IPS DF 19.7 (cell line): ENCODE results near the gene F2RL1.
"Not testable (repeated sequence)": the region's sequence is repeated elsewhere in the genome, so short reads cannot be mapped to it uniquely, and the experiment has no call there.

ENCODE experiments used
- DNase-seq: peaks from one replicate; pipeline ENCODE4 v3.0.0-alpha.2; 2013; ENCODE audit warnings: low read depth, low spot score

The F2RL1 gene

DNA sequence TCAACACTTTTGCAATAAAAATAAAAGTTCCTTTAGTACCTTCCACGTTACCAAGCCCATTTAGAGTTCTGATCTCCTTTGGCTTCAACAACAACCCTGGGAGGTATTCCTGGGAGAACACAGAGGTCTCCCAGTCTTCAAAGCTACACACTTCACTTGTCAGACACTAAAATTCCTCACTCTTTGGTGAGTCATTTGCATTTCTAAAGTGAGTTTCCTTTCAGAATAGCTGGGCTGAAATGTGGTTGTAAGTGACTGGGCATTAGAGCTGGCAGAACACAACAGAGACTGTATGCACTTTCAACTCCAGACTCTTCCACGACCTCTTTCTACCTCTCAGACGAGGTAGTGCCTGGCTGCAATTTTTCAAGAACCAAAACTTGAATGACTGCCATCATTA, 11.5 kb upstream of the F2RL1 start:
- peak; percentile 89 for DNase-seq

DNA sequence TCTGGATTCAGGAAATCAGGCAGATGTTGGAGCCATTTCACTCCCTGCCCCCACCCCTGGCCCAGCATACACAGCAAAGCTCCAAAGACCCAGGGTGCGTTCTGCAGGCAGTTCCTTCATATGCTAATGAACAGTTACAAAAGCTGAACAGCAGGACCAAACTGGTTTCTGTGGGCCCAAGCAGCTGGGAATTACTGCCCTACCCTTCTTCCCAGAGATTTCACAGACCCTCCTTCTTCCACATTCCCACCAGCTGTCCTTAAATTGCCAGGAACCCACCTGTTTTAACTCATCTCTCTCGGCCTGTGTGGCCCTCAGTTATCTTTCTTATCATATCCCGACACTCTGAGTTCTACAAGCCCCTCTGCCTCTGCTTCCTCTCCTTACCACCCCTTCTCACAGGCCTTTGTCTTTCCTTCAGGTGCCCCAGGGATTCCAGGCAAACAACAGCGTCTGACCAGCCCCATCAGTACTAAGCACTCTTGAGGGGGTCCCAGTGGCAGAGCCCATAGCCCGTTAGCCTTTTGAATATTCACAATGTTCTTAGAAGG, 10.6 kb upstream of the F2RL1 start:
- peak; percentile 98 for DNase-seq

DNA sequence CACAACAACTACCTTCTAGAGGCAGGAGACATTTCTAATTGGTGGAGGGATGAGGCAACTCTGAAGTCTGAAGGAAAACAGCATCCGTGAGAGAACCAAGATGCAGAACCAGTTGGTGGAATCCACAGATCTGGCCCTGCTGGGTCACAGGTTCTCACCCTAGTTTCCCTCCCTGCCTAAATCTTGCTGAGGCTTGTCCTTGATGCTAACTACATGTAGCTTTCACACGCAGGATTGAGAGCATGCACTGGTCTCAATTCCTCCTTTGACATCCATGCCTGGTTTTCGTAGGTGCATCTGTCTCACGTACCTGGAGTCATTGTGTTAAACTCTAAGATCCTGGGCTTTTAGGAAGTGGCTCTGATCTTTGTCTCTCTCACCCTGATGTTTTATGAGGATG, 9.7 kb upstream of the F2RL1 start:
- no peak for DNase-seq

DNA sequence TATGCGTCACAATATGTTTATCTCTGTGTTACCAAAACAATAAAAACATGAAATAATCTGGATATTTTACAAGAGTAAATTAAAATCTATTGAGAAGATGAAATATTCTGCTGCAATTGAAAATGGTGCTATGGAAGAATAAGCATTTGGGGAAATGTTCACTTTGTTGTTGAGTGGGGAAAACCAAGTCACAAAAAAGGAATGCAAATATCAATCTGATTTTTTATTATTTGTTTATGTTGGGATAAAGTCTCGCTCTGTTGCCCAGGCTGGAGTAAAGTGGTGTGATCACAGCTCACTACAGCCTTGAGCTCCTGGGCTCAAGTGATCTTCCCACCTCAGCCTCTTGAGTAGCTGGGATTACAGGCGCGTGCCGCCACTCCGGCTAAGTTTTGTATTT, 8.6 kb upstream of the F2RL1 start:
- DNase-seq = no peak

DNA sequence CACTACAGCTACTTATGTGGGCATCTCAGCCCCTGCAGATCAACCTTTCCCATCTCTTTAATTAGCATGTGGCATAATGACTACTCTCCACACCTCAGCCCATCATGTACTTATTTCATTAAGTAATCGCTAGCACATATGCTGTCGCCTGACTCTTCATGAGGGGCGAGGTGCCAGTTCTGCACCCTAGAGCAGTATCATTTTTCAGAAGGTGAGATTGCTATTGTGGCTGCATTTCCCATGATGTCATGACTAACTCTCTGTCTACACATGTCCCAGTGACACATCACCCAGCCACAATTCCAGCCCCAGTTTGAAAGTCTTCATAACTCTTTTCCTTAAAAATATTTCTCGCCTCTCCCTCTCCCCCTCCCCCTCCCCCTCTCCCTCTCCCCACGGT, 7.6 kb upstream of the F2RL1 start:
- no peak for DNase-seq

DNA sequence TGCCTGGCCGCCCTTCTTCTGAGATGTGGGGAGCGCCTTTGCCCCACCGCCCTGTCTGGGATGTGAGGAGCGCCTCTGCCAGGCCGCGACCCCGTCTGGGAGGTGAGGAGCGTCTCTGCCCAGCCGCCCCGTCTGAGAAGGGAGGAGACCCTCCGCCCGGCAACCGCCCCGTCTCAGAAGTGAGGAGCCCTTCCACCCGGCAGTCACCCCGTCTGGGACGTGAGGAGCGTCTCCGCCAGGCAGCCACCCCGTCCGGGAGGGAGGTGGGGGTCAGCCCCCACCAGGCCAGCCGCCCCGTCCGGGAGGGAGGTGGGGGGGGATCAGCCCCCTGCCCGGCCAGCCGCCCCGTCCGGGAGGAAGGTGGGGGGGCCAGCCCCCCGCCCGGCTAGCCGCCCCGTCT, 6.6 kb upstream of the F2RL1 start:
- not testable (repeated sequence) for DNase-seq

DNA sequence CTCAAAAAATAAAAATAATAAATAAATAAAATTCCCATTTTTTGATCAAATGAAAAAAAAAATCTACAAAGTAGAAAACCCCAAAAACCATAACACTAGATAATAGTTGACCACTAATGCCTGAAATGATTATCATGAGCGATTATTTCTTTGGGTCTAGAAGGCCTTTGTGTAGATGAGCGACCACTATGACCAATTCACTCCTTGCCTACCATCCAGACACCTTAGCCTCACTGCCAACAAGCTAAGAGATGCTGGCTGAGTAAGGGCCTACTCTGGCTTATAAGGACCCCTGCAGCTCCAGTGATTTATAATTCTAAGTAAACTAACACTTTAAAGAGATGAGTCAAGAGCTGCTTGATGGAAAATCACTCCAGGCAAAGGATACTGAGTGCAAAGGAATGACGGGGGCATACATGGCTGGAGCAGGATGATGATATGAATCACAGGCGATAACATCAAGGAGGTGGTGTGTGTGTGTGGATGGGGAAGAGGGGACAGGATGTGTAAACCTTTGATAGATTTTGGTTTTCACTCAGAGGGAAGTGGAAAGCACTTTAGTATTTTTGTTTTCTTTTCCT, 4.8 kb upstream of the F2RL1 start:
- DNase-seq = no peak

DNA sequence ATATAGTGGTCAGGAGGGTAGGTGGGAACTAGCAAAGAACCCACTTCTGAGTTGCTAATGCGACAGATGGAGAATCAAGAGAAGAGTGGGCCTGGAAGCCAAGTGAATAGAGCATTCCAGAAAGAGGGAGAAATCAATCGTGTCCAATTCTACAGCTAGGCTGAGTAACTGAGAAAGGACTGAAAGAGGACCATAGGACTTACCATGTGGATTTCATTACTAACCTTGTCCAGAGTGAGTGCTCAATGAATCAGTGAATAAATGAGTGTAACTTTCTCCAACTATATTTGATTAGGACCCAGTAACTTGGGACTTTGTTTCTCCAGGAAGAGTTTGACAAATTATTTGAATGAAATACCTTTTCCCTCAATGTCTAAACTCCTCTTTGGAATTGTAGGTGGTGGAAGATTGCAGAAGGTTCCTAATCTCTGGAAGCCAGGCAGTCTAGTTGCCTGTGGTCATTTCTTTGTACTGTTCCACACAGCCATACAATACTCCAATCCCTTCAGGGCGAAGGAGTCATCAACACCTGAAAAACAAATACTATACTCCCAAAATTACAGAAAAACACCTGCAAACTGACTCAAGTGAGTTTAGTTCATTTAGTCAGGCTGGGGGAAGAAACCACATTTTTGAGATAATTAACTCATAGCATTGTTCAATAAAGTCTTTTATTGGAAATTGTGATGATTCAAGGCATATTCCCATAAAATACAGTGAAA, 2.6 kb upstream of the F2RL1 start:
- DNase-seq = no peak

DNA sequence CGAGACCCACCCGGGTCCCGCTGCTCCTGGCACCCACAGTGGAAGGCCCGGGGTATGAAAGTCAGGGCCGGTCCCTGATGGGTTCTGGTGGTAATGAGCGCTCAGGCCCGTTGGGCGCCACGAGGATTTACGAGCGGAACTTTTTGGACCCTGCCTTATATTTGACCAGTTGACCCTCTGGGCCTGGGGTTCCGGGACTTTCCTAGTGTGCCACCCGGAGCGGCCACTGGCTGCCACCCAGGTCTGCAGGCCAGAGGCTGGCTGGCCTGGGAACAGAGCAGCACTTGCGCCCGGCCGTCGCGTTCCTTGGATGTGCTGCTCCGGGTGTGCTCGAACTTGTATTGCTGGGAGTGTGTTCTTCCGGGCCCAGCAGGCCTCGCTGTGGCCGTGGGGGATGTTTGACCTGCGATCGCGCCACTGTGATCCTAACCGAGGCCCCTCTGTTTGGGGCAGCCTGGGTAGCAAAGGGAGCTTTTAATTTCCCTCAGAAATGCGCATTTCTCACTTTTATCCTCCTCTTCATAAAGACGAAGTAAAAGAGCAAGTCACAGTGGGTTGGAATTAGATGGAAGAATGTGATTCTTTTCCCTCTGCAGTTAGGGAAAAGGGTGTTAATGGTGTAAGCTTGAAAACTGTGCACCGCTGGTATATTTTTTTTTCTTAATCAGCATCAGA, 1.2 kb downstream of the F2RL1 start:
- no peak for DNase-seq

DNA sequence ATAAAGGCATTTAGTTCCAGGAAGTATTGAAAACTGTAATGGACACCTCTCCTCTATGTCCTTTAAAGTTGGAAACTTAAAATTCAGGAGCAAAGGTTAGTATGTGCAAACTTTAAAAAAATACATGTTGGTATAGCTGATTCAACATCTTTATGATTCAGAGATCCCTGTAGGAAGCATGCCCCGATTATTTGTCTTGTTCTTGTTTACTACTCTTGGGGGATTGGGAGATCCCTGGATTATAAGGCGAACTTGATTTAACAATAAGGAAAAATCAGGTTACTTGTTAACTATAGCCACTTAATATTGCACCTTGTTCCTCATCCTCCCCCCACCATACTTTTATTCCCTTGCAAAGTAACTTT, 1.7 kb downstream of the F2RL1 start:
- no peak for DNase-seq

DNA sequence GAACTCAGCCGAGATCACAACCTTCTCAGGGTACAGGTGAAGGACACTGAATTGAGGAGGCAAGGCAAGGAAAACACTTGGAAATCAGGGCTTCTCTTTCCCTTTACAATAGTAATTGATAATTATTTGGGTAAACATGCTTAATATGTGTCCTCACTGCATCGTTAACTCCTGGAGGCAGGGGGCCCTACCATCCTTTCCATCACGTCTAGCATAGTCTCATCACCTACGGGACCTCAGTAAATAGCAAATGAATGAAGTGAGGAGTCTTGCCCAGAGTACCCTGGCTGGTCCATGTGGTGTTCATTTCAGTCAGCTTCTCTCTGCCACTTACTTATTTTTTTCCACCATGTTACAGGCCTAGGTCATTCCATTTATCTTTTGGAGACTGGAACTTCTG, 2.3 kb downstream of the F2RL1 start:
- no peak for DNase-seq

DNA sequence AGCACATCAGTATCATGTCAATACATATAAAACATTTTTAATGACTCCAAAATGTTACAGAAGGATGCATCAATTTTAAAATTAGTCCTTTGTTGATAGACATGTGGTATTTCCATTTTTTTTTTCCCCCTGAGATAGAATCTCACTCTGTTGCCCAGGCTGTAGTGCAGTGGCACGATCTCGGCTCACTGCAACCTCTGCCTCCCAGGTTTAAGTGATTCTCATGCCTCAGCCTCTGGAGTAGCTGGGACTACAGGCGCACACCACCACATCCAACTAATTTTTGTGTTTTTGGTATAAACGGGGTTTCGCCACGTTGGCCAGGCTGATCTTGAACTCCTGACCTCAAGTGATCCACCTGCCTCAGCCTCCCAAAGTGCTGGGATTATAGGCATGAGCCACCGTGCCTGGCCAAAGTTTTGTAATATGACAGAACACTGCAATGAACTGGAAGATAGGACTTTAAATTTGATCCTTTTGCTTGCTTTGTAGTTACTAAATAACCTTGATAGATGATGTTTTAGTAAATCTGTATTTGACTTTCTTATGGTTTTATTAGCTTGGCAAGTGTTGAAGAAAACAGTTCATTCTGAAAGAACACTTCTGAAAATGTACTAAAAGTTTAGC, 3.4 kb downstream of the F2RL1 start:
- not testable (repeated sequence) for DNase-seq

DNA sequence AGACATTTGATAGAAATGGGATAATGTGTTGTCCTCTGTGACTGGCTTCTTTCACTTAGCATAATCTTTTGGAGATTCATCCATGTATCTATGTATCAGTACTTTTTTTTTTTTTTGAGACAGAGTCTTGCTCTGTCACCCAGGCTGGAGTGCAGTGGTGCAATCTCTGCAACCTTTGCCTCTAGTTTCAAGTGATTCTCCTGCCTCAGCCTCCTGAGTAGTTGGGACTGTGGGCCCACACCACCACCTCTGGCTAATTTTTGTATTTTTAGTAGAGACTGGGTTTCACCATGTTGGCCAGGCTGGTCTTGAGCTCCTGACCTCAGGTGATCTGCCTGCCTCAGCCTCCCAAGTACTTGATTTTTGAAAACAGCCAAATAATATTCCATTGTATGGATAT, 7.6 kb downstream of the F2RL1 start:
- not testable (repeated sequence) for DNase-seq

DNA sequence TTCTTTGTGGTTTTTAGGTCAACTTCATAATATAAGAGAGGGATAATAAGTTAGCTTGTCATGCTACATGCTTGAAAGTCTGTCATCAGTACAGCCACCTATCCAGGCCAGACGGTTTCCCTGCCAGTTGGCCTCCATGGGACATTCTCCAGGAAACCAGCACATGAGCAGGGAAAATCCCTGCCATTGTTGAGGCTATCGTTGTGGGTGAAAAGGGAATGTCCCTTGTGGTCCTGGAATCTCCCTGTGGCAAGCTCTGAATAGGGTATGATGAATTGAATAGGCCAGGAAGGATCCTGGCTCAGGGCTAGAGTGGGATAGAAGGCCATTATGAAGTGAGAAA, 12.3 kb downstream of the F2RL1 start:
- no peak for DNase-seq

DNA sequence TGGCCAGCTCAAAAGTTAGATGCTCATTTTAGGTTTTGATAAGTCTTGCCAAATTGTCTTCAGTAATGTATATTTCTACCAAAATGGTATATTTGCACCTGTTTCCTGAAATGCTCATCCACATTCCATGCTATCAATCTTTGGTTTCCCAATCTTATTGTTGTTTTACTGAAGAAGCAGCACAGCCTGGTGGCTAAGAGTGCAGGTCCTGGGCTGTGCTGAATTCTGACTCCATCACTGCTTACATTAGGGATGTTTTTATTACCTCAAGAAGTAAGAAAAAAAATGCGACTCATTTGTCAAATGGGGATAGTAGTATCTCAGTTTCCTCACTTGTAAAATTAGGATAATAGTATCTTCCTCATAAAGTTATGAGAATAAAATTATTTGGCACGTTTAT, 17.4 kb downstream of the F2RL1 start:
- DNase-seq = no peak

DNA sequence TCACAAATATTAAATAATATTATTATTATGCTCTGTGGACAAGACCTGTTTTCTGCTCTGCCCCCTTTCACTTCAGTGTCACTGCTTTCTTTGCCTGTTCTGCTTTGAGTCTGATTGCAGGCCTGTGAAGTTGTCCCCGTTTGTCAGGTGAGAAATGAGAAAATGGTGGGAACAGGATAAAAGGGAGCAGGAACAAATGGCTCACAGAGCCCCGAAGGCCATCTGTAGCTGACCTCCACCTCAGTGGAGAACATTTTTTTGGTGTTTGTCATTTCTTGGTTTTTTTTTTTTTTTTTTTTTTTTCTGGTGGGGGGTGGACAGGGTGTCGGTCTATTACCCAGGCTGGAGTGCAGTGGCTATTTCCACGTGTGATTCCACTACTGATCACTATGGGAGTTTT, 17.8 kb downstream of the F2RL1 start:
- no peak for DNase-seq

DNA sequence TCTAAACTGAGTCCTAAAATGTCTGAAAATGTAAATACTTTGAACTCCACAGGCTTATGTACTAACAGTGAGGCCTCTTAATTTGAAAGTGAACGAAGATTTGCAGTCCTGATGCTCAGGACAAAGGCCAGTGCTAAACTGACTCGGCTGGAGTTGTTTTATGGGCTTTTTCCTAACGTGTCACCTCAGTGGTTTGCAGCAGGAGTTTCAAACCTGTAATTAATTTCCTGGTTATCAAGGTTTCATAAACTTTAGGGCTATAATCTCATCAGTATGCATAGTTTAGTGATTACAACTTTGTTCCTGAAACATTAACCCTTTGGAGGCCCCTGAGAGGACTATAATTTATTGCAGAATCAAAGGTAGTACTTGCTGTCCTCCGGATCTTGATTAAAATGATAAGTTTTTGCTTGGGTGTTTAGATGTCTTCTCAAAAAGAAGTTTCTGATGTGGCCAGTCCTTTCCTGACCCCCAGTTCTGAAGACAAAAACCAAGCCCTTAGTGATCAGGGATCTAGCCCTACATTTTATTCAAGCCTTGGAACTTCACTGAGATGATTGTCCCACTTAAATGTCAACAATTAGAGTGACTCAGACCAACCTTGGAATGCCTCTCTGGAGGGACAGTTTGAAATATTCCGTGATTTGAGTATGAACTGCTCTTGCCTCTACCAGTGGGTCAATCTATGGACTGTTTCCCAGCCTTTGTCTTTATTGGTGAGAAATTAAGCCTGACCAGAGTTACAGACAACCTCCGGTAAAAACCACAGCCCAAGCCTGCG, 19.8 kb downstream of the F2RL1 start:
- no peak for DNase-seq

DNA sequence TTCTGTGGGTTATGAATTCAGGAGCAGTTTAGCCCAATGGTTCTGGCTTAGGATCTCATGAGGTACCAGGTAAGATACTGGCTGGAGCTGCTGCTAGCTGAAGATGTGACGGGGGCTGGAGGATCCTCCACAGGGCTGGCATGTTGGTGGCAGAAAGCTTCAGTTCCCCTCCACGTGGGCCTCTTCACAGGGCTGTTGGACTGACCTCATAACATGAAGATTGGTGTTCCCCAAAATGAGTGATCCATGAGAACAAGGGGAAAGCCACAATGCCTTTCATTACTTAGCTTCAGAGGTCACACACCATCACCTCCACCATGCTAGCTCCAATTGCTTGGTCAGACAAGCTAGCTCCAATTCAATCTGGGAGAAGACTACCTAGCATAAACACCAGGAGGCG, 22.5 kb downstream of the F2RL1 start:
- DNase-seq = no peak

DNA sequence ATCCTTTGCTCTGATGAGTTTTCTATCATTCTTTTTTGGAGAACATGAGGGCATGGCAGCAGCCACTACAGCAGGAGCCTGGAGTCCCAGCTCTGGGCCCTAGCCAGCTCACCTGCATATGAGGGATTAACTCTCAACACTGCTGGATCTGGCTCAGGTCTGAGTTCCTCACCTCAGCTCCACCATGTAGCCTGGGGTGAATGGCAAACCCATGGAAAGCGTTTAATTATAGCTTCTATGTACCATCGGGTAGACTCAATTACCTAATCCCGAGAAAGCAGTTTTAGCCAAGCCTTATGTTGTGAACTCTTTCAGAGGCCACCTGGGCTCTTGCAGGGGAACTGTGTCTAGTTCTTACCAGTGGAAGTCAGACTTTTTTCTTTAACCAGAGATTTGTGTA, 27.1 kb downstream of the F2RL1 start:
- no peak for DNase-seq

DNA sequence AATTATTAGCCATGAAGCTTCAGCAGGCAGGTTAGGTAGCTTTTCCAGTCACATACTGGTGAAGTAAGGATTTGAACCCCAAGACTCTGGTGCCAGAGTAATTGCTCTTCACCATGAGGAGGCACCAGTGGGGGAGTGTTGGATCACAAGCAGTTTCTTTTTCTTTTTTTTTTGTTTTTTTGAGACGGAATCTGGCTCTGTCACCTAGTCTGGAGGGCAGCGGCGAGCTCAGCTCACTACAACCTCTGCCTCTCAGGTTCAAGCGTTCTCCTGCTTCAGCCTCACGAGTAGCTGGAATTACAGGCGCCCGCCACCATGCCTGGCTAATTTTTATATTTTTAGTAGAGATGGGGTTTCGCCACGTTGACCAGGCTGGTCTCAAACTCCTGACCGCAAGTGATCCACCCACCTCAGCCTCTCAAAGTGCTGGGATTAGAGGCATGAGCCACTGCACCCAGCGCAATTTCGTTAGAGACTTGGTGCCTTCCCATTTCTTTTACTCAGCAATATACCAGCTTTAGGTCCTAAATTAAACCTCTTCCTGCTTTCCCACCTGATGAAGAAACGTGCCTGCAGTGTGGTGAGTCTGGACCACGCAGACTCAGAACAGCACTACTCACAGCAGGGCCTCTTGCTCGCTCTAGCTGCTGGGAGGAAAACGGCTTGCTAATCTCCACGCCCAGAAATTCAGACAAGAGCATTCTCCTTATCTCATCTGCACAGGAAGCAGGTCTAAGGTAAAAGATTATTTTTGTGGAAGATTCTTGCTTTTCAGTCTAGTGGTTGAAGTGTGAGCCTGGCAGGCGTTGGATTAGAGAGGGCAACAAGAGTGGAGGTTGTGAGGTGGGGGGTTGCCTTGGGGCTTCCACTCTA, 30.8 kb downstream of the F2RL1 start, which contains the start of gene S100Z:
TSS of gene S100Z (plus strand) at position 596 of the 873 bp plus-strand sequence. CDS start 25,346 bp downstream, outside the sequence.
- no peak for DNase-seq
